WERI-Rb-1 (cell line): ENCODE data around the gene A4GNT.
"Not testable (repeated sequence)": the region's sequence is repeated elsewhere in the genome, so short reads cannot be mapped to it uniquely, and the experiment has no call there.

Source experiments
- DNase-seq: peaks from one replicate; pipeline ENCODE4 v3.0.0-alpha.2; 2020
- H3K27ac ChIP-seq: fragments of 250-450 bp; sonication (Bioruptor Pico); 2 replicates; pipeline ENCODE4 v1.5.1; 2020; ENCODE audit warnings: mild to moderate bottlenecking, moderate library complexity
- H3K27me3 ChIP-seq: fragments of 250-450 bp; sonication (Bioruptor Pico); 2 replicates; pipeline ENCODE4 v1.5.1; 2021; ENCODE audit warnings: mild to moderate bottlenecking, low read depth, moderate library complexity; ENCODE audit not compliant: insufficient read depth, severe bottlenecking
- H3K36me3 ChIP-seq: fragments of 250-450 bp; sonication (Bioruptor Pico); 2 replicates; pipeline ENCODE4 v1.5.1; 2020; ENCODE audit warnings: mild to moderate bottlenecking, moderate library complexity
- H3K4me3 ChIP-seq: 2 replicates; pipeline ENCODE4 v1.5.1; 2011; ENCODE audit warnings: low read depth, mild to moderate bottlenecking, control low read depth, low read length
- H3K9me3 ChIP-seq: fragments of 250-450 bp; sonication (Bioruptor Pico); 2 replicates; pipeline ENCODE4 v1.5.1; 2021; ENCODE audit warnings: mild to moderate bottlenecking, moderate library complexity; ENCODE audit not compliant: severe bottlenecking
- CTCF ChIP-seq: IDR thresholded peaks from 2 replicates; pipeline ENCODE4 v1.5.1; 2011; ENCODE audit warnings: low read depth, mild to moderate bottlenecking, control low read depth, inconsistent platforms, low read length

A4GNT gene

GRCh38 chr3:138165061-138165460 lies 32.9 kb upstream of the A4GNT start:
- no peaks in the 10 kb centered on the region for H3K27me3 ChIP-seq
- H3K9me3 ChIP-seq = no peaks in the 10 kb centered on the region
- no peak for DNase-seq
- no peak overlapping the region for H3K27ac ChIP-seq
- H3K36me3 ChIP-seq = peaks cover 87% of the 10 kb centered on the region
- no peak overlapping the region for H3K4me3 ChIP-seq
- no peak for TF ChIP-seq CTCF

- Histone ChIP-seq H3K4me3 (no peak overlapping the region), H3K27ac (no peak overlapping the region), H3K9me3 (peaks cover 4% of the 10 kb centered on the region), H3K36me3 (peaks cover 18% of the 10 kb centered on the region), H3K27me3 (no peaks in the 10 kb centered on the region)
- no peak for DNase-seq
- no peak for TF ChIP-seq CTCF
Observed at GRCh38 chr3:138157743-138158142, 25.6 kb upstream of the A4GNT start.

- Histone ChIP-seq H3K4me3 (no peak overlapping the region), H3K27me3 (no peaks in the 10 kb centered on the region), H3K36me3 (no peaks in the 10 kb centered on the region), H3K27ac (no peak overlapping the region), H3K9me3 (peaks cover 4% of the 10 kb centered on the region)
- no peak for DNase-seq
- no peak for TF ChIP-seq CTCF
Observed at GRCh38 chr3:138154534-138154933, 22.3 kb upstream of the A4GNT start.

GRCh38 chr3:138148503-138148902 lies 16.3 kb upstream of the A4GNT start:
- Histone ChIP-seq H3K27ac (no peak overlapping the region), H3K4me3 (no peak overlapping the region), H3K27me3 (no peaks in the 10 kb centered on the region), H3K9me3 (no peaks in the 10 kb centered on the region), H3K36me3 (no peaks in the 10 kb centered on the region)
- 0 out of 2 replicates have a peak, but pooled peaks have one; percentile 3 for TF ChIP-seq CTCF
- peak; percentile 16 for DNase-seq

GRCh38 chr3:138142181-138142580 lies 10.0 kb upstream of the A4GNT start:
- H3K4me3 ChIP-seq, H3K27ac ChIP-seq, DNase-seq: not testable (repeated sequence)

GRCh38 chr3:138140940-138141339 lies 8.8 kb upstream of the A4GNT start:
- H3K27me3 ChIP-seq = no peaks in the 10 kb centered on the region
- H3K4me3 ChIP-seq = no peak overlapping the region
- no peak for DNase-seq
- H3K9me3 ChIP-seq = no peaks in the 10 kb centered on the region
- no peak for TF ChIP-seq CTCF
- H3K36me3 ChIP-seq = no peaks in the 10 kb centered on the region
- H3K27ac ChIP-seq = no peak overlapping the region

More at GRCh38 chr3:138142181-138142580, 10.0 kb upstream of the A4GNT start:
- H3K9me3 ChIP-seq, H3K36me3 ChIP-seq, H3K27me3 ChIP-seq: not testable (repeated sequence)
